Neural crest cell (in vitro differentiated cells): ENCODE data around the gene ATOH7. TPM values are rescaled to one million over a fixed set of nuclear protein-coding genes. Genes with fewer than 3 reads are reported as not detected.

Source experiments
- DNase-seq: peaks from one replicate; pipeline ENCODE4 v3.0.0; 2021; ENCODE audit warnings: low read depth, mixed read lengths, low spot score
- H3K27ac Mint-ChIP-seq: one replicate; pipeline ENCODE4 v1.8.0; 2021; ENCODE audit warnings: mild to moderate bottlenecking, mixed read lengths; ENCODE audit not compliant: unreplicated experiment
- H3K27me3 Mint-ChIP-seq: 2 replicates; pipeline ENCODE4 v1.8.0; 2021; ENCODE audit warnings: low read depth, mild to moderate bottlenecking, mixed read lengths
- H3K36me3 Mint-ChIP-seq: 2 replicates; pipeline ENCODE4 v1.8.0; 2021; ENCODE audit warnings: low read depth, mild to moderate bottlenecking, mixed read lengths
- H3K4me1 Mint-ChIP-seq: 2 replicates; pipeline ENCODE4 v1.8.0; 2021; ENCODE audit warnings: mixed read lengths
- H3K4me3 Mint-ChIP-seq: one replicate; pipeline ENCODE4 v1.8.0; 2021; ENCODE audit warnings: mild to moderate bottlenecking, mixed read lengths
- H3K9me3 Mint-ChIP-seq: 2 replicates; pipeline ENCODE4 v1.8.0; 2021; ENCODE audit warnings: mixed read lengths
- total RNA-seq: library from RNA; stranded (reverse); gene quantifications from 2 replicates; pipeline ENCODE4 v1.2.1, GENCODE V29; 2021
- TF ChIP-seq, protein P1 (sequence below): fragments of 200-600 bp; sonication (generic); conservative IDR thresholded peaks from 2 replicates; pipeline ENCODE4 v1.5.0; 2021; ENCODE audit warnings: antibody characterized with exemption, mild to moderate bottlenecking

The ATOH7 gene
- total RNA-seq, 1 donor from 2014 or later, result 0.84 TPM

DNA sequence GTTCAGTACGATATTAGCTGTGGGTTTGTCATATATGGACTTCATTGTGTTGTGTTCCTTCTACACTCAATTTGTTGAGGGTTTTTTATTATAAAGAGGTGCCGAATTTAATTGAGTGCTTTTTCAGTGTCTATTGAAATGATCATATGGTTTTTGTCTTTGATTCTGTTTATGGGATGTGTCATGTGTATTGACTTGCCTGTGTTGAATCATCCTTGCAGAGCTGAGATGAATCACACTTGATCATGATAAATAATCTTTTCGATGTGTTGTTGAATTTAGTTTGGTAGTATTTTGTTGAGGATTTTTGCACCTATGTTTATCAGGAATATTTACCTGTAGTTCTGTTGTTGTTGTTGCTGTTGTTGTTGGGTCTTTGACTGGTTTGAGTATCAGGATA, 39.8 kb downstream of the ATOH7 start:
- no peaks in the 10 kb centered on the region for H3K36me3 Mint-ChIP-seq
- no peak overlapping the region for H3K4me3 Mint-ChIP-seq
- H3K4me1 Mint-ChIP-seq, result no peaks in the 10 kb centered on the region
- H3K27me3 Mint-ChIP-seq, result peaks cover 21% of the 10 kb centered on the region
- no peak overlapping the region for H3K27ac Mint-ChIP-seq
- DNase-seq, result no peak
- H3K9me3 Mint-ChIP-seq, result no peaks in the 10 kb centered on the region
- TF ChIP-seq, protein P1, sequence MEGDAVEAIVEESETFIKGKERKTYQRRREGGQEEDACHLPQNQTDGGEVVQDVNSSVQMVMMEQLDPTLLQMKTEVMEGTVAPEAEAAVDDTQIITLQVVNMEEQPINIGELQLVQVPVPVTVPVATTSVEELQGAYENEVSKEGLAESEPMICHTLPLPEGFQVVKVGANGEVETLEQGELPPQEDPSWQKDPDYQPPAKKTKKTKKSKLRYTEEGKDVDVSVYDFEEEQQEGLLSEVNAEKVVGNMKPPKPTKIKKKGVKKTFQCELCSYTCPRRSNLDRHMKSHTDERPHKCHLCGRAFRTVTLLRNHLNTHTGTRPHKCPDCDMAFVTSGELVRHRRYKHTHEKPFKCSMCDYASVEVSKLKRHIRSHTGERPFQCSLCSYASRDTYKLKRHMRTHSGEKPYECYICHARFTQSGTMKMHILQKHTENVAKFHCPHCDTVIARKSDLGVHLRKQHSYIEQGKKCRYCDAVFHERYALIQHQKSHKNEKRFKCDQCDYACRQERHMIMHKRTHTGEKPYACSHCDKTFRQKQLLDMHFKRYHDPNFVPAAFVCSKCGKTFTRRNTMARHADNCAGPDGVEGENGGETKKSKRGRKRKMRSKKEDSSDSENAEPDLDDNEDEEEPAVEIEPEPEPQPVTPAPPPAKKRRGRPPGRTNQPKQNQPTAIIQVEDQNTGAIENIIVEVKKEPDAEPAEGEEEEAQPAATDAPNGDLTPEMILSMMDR, result no peak

DNA sequence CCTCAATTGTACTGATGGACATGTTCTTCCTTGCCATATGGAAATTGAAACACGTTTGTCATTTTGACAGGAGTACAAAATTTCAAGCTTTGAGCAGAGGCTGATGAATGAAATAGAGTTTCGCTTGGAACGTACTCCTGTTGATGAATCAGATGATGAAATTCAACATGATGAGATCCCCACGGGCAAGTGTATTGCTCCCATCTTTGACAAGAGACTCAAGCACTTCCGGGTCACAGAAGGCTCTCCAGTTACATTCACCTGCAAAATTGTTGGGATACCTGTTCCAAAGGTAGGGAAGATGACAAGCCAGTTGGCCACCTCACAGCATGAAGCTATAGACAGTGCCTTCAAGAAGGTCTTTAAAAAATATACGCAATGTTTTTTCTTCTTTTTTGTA, 43.1 kb downstream of the ATOH7 start:
- no peak overlapping the region for H3K4me3 Mint-ChIP-seq
- H3K36me3 Mint-ChIP-seq, result no peaks in the 10 kb centered on the region
- DNase-seq, result no peak
- H3K27me3 Mint-ChIP-seq, result peaks cover 31% of the 10 kb centered on the region
- no peaks in the 10 kb centered on the region for H3K4me1 Mint-ChIP-seq
- TF ChIP-seq, protein P1, result no peak
- H3K9me3 Mint-ChIP-seq, result no peaks in the 10 kb centered on the region
- H3K27ac Mint-ChIP-seq, result no peak overlapping the region

DNA sequence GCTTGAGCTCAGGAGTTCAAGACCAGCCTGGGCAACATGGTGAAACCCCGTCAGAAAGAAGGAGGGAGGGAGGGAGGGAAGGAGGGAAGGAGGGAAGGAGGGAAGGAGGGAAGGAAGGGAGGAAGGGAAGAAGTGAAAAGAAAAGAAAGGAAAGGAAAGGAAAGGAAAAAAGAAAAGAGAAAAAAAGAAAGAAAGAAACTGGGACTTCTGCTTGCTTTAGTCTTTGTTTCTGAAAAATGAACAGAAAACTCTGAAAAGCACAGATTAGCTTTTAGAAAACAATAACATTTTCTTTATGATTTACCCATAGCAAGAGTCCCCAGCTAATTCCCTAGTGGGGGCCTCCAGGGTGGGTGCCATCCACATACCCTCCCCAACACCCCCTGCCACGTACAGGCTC, 46.8 kb downstream of the ATOH7 start:
- no peak overlapping the region for H3K4me3 Mint-ChIP-seq
- no peak for DNase-seq
- no peaks in the 10 kb centered on the region for H3K36me3 Mint-ChIP-seq
- no peaks in the 10 kb centered on the region for H3K4me1 Mint-ChIP-seq
- TF ChIP-seq, protein P1, result no peak
- no peaks in the 10 kb centered on the region for H3K9me3 Mint-ChIP-seq
- H3K27me3 Mint-ChIP-seq, result peaks cover 28% of the 10 kb centered on the region
- H3K27ac Mint-ChIP-seq, result no peak overlapping the region

DNA sequence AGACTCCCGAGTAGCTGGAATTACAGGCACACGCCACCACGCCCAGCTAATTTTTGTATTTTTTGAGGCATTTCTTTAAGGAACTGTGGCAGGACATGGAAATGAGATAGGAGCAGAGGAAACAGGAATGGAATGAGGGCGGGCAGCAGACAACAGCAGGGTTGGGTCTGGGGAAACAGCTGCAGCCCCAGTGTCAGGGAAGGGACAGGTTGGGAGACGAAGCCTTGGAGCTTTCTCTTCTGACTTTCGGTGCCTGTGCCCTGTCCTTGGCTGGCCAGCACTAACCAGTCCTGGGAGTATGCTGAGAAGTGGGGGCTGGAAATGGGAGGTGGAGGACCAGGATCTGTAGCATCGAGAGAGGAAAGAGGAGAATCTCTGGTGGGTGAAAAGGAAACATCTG, 47.4 kb downstream of the ATOH7 start:
- TF ChIP-seq, protein P1, result no peak

More for the DNA sequence above, 47.4 kb downstream of the ATOH7 start:
- H3K4me3 Mint-ChIP-seq, result no peak overlapping the region
- no peaks in the 10 kb centered on the region for H3K36me3 Mint-ChIP-seq
- no peak for DNase-seq
- H3K27ac Mint-ChIP-seq, result no peak overlapping the region
- H3K4me1 Mint-ChIP-seq, result no peaks in the 10 kb centered on the region
- peaks cover 26% of the 10 kb centered on the region for H3K27me3 Mint-ChIP-seq
- H3K9me3 Mint-ChIP-seq, result no peaks in the 10 kb centered on the region

Other genes starting within 250 kb of the ATOH7 start
- gene HERC4, start 156.8 kb downstream of the ATOH7 start, total RNA-seq, result 42.4 and 44.3 TPM in 2 replicates
- not detected in 2 replicates for gene MYPN, start 122.6 kb downstream of the ATOH7 start, total RNA-seq
- 238 and 250 TPM in 2 replicates for gene HNRNPH3, start 100.0 kb upstream of the ATOH7 start, total RNA-seq
- 5.0 TPM in 2 replicates for gene PBLD, start 100.8 kb upstream of the ATOH7 start, total RNA-seq
- gene RUFY2, start 175.2 kb upstream of the ATOH7 start, total RNA-seq, result 22.4 and 26.6 TPM in 2 replicates
- 44.6 and 52.6 TPM in 2 replicates for gene DNA2, start 239.9 kb upstream of the ATOH7 start, total RNA-seq